Astrocyte (in vitro differentiated cells and primary cell): Measurements from ENCODE around the gene ATP11A. TPM values are rescaled to one million over a fixed set of nuclear protein-coding genes. Genes with fewer than 3 reads are reported as not detected.

Source experiments
- DNase-seq: peaks from one replicate; pipeline ENCODE4 v3.0.0-alpha.2; 2010; ENCODE audit warnings: low read depth
- FAIRE-seq: peaks from 2 replicates; lab custom pipeline; 2011; peaks lifted over from hg19 to GRCh38; lab: Jason Lieb, UNC
- H2AFZ ChIP-seq: 2 replicates; pipeline ENCODE4 v1.6.0; 2012; ENCODE audit warnings: low read depth, low read length, inconsistent platforms
- H3K27ac ChIP-seq: 2 replicates; pipeline ENCODE4 v1.5.1; 2011; ENCODE audit warnings: low read depth, low read length, inconsistent platforms
- H3K27me3 ChIP-seq: 2 replicates; pipeline ENCODE4 v1.6.0; 2011; ENCODE audit warnings: low read length, inconsistent platforms; ENCODE audit not compliant: insufficient read depth
- H3K36me3 ChIP-seq: 2 replicates; pipeline ENCODE4 v1.5.1; 2011; ENCODE audit warnings: low read length, inconsistent platforms; ENCODE audit not compliant: insufficient read depth
- H3K4me1 ChIP-seq: 2 replicates; pipeline ENCODE4 v1.5.1; 2011; ENCODE audit warnings: low read length, inconsistent platforms; ENCODE audit not compliant: insufficient read depth
- H3K4me2 ChIP-seq: 2 replicates; pipeline ENCODE4 v1.6.0; 2012; ENCODE audit warnings: low read length, inconsistent platforms
- H3K4me3 ChIP-seq: 2 replicates; pipeline ENCODE4 v1.5.1; 2011; ENCODE audit warnings: low read depth, mild to moderate bottlenecking, low read length, inconsistent platforms; ENCODE audit not compliant: insufficient read depth
- H3K79me2 ChIP-seq: 2 replicates; pipeline ENCODE4 v1.6.0; 2012; ENCODE audit warnings: mild to moderate bottlenecking, low read length, inconsistent platforms; ENCODE audit not compliant: insufficient read depth
- H3K9ac ChIP-seq: 2 replicates; pipeline ENCODE4 v1.6.0; 2012; ENCODE audit warnings: mild to moderate bottlenecking, low read length, inconsistent platforms
- H3K9me3 ChIP-seq: 2 replicates; pipeline ENCODE4 v1.5.1; 2012; ENCODE audit warnings: low read depth, mild to moderate bottlenecking, low read length, inconsistent platforms; ENCODE audit not compliant: insufficient read depth
- H4K20me1 ChIP-seq: 2 replicates; pipeline ENCODE4 v1.6.0; 2012; ENCODE audit warnings: low read length, inconsistent platforms; ENCODE audit not compliant: insufficient read depth
- H3K27ac Mint-ChIP-seq: one replicate; pipeline ENCODE4 v1.8.0; 2021; ENCODE audit warnings: mild to moderate bottlenecking, mixed read lengths; ENCODE audit not compliant: unreplicated experiment
- H3K27me3 Mint-ChIP-seq: one replicate; pipeline ENCODE4 v1.8.0; 2021; ENCODE audit warnings: low read depth, mixed read lengths; ENCODE audit not compliant: unreplicated experiment
- H3K36me3 Mint-ChIP-seq: one replicate; pipeline ENCODE4 v1.8.0; 2021; ENCODE audit warnings: low read depth, mixed read lengths; ENCODE audit not compliant: unreplicated experiment
- H3K4me1 Mint-ChIP-seq: one replicate; pipeline ENCODE4 v1.8.0; 2021; ENCODE audit warnings: low read depth, mixed read lengths; ENCODE audit not compliant: unreplicated experiment
- H3K4me3 Mint-ChIP-seq: one replicate; pipeline ENCODE4 v1.8.0; 2021; ENCODE audit warnings: mild to moderate bottlenecking, moderate library complexity, mixed read lengths; ENCODE audit not compliant: unreplicated experiment
- H3K9me3 Mint-ChIP-seq: one replicate; pipeline ENCODE4 v1.8.0; 2021; ENCODE audit warnings: mild to moderate bottlenecking, mixed read lengths; ENCODE audit not compliant: unreplicated experiment
- CTCF ChIP-seq: IDR thresholded peaks from 2 replicates; pipeline ENCODE4 v1.5.1; 2011; ENCODE audit warnings: low read depth, mild to moderate bottlenecking, inconsistent platforms, low read length, moderate library complexity; ENCODE audit not compliant: insufficient read depth
- EZH2 ChIP-seq: IDR thresholded peaks from 2 replicates; pipeline ENCODE4 v1.6.1; 2012; ENCODE audit warnings: mild to moderate bottlenecking, low read length, inconsistent platforms; ENCODE audit not compliant: insufficient read depth
- total RNA-seq: library from RNA; stranded (reverse); gene quantifications from 2 replicates; pipeline ENCODE4 v1.2.1, GENCODE V29; 2021

The ATP11A gene
- total RNA-seq, 1 donor from 2014 or later, result 38.9 TPM

- no peak overlapping the region for H2AFZ ChIP-seq
- Mint-ChIP-seq H3K4me1 (peaks cover 2% of the 10 kb centered on the region), H3K27ac (no peak overlapping the region), H3K36me3 (peaks cover 14% of the 10 kb centered on the region), H3K9me3 (peaks cover under 1% of the 10 kb centered on the region), H3K4me3 (no peak overlapping the region), H3K27me3 (no peaks in the 10 kb centered on the region)
- H3K27ac ChIP-seq, result no peak overlapping the region
- no peaks in the 10 kb centered on the region for H3K79me2 ChIP-seq
- H4K20me1 ChIP-seq, result no peaks in the 10 kb centered on the region
- no peak overlapping the region for H3K4me3 ChIP-seq
- no peak for FAIRE-seq
- DNase-seq, result no peak
- no peak overlapping the region for H3K9ac ChIP-seq
- H3K36me3 ChIP-seq, result no peaks in the 10 kb centered on the region
- TF ChIP-seq CTCF (no peak), EZH2 (no peak)
- H3K4me1 ChIP-seq, result no peaks in the 10 kb centered on the region
- no peaks in the 10 kb centered on the region for H3K9me3 ChIP-seq
- H3K4me2 ChIP-seq, result no peak overlapping the region
- H3K27me3 ChIP-seq, result no peaks in the 10 kb centered on the region
Observed at GRCh38 chr13:112793545-112794445, 104.0 kb downstream of the ATP11A start.

- Histone ChIP-seq H3K4me3 (no peak overlapping the region), H3K27me3 (no peaks in the 10 kb centered on the region), H4K20me1 (no peaks in the 10 kb centered on the region), H3K4me1 (no peaks in the 10 kb centered on the region), H3K4me2 (no peak overlapping the region), H3K36me3 (no peaks in the 10 kb centered on the region), H3K79me2 (no peaks in the 10 kb centered on the region), H3K9me3 (no peaks in the 10 kb centered on the region), H3K27ac (no peak overlapping the region), H3K9ac (no peak overlapping the region), H2AFZ (no peak overlapping the region)
- Mint-ChIP-seq H3K4me1 (peaks cover 2% of the 10 kb centered on the region), H3K9me3 (no peaks in the 10 kb centered on the region), H3K27me3 (no peaks in the 10 kb centered on the region), H3K36me3 (peaks cover 13% of the 10 kb centered on the region), H3K4me3 (no peak overlapping the region), H3K27ac (no peak overlapping the region)
- TF ChIP-seq CTCF (no peak), EZH2 (no peak)
- DNase-seq, result no peak
- no peak for FAIRE-seq
Observed at GRCh38 chr13:112795277-112795676, 105.4 kb downstream of the ATP11A start.
